ENCODE data around the gene CDKL5.

Gene CDKL5

GRCh38 chrX:18455384-18455783, 30.0 kb downstream of the CDKL5 start:
- DNase-seq (ENCODE audit: low read depth in 2 of 3, low spot score in 2 of 3): no peak

DNA sequence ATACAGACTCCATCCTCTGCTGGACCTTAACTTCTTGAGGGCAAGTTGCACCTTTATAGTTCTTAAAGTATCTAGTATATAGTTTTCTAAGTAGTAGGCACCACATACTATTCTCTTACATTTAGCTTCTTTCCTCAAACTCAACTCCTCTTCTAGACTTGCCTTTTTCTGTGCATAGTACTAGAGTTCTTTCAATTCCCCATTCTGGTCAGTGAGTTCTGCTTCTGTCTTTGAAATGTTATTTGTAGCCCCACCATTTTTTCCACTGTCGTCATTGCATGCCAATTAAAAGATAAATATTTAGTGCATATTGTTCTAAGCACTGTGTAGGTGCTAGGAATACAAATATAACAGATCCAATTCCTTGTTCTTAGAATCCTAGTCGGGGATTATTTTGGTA, 31.6 kb downstream of the CDKL5 start:
- no peak for DNase-seq (ENCODE audit: low read depth in 2 of 3, low spot score in 2 of 3)

DNA sequence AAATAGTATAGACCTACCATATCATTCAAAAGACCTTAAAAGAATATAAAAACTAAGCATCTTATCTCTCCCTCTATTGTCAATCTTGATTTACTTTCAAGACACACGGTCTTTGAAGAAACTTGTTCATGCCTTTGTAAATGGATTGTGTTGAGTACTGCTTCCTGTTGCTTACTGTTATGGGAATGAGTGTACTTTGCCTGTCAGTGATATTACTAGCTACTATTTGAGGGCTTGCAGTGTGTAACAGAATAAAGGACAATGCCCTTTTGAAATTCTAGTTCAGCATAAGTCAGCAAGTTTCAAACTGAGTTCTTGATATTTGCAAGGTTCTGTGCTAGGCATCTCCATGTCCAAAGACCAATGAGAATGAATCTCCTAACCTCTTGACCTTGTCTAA, 36.0 kb downstream of the CDKL5 start:
- no peak for DNase-seq (ENCODE audit: low read depth in 2 of 3, low spot score in 2 of 3)

DNA sequence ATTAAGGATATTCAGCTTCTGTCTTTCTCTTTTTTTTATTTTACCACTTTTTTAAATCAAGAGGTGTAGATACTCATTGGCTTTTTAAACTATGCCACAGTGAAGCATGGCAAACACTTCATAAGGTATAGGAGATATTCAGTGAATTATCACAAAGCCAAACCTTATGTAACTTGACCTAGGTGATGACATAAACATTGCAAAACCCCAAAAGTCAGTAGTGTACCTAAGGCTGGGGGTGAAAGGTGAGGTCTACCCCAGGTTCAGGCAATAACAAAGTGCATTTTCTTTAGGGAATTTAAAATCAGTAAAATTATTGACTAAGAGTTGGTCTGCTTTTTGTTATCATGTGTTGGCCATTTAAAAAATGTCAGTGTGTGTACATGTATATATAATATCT, 39.1 kb downstream of the CDKL5 start:
- DNase-seq (ENCODE audit: low read depth in 2 of 3, low spot score in 2 of 3): no peak

DNA sequence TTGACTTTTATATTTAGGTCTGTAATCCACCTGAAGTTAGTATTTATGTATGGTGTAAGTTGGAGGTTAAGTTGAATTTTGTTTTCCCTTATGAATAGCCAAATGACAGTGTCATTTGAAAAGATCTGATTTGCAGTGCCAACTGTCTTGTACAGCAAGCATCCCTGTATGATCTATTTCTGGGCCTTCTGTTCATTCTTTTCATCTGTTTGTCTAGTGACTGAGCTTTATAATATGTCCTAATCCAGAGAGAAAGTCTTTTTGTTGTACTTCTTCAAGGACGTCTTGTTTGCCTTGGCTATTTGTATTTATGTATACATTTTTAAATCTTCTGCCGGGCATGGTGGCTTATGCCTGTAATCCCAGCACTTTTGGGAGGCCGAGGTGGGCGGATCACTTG, 39.6 kb downstream of the CDKL5 start:
- DNase-seq (ENCODE audit: low read depth in 2 of 3, low spot score in 2 of 3): no peak

- no peak for DNase-seq (ENCODE audit: low read depth in 2 of 3, low spot score in 2 of 3)
These were observed 43.2 kb downstream of the CDKL5 start for GRCh38 chrX:18468599-18468998.

DNA sequence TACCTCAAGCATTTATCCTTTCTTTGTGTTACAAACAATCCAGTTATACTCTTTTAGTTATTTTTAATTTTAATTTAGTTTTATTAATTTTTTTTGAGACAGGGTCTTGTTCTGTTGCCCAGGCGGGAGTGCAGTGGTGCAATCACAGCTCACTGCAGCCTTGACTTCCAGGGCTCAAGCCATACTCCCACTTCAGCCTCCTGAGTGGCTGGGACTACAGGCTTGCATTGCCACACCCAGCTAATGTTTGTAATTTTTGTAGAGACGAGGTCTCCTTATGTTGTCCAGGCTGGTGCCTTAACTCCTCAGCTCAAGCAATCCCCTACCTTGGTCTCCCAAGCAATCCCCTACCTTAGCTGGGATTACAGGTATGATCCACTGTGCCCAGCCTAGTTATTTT, 45.9 kb downstream of the CDKL5 start:
- no peak for DNase-seq (ENCODE audit: low read depth in 2 of 3, low spot score in 2 of 3)

DNA sequence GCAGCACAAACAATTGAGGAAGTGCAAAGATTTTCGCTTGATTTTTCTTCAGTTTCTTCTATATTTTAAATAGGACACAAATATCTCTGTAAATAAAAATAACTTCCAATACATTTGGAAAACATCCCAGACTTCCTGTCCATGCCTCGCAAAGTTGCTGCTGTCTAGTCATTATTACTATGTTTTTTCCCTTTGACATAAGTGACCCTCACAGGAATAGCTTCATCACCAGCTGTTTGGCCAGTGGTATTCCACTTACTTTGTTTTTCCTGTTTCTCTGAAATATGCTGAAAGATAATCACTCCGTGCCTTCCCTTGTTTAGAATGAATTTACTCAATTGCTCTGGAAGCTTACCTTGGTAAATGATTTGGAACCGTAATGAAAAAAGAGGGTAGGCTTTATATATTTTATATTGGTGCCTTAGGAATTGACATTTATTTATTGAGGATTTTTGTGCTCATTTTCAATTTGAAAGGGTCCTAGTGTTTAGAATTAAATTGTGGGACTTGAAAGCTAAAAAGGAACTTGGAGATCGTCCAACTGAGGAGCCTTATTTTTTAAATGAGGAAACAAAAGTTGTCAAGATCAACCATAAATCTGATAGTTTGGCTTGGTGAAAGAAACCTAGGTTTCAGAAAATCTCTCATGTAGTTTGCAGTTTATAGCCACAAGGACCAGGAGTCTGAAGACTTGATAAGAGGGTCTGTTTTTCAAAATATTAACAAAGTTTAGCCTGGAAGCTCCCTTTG, 65.6 kb downstream of the CDKL5 start:
- no peak for DNase-seq (ENCODE audit: low read depth in 2 of 3, low spot score in 2 of 3)

DNA sequence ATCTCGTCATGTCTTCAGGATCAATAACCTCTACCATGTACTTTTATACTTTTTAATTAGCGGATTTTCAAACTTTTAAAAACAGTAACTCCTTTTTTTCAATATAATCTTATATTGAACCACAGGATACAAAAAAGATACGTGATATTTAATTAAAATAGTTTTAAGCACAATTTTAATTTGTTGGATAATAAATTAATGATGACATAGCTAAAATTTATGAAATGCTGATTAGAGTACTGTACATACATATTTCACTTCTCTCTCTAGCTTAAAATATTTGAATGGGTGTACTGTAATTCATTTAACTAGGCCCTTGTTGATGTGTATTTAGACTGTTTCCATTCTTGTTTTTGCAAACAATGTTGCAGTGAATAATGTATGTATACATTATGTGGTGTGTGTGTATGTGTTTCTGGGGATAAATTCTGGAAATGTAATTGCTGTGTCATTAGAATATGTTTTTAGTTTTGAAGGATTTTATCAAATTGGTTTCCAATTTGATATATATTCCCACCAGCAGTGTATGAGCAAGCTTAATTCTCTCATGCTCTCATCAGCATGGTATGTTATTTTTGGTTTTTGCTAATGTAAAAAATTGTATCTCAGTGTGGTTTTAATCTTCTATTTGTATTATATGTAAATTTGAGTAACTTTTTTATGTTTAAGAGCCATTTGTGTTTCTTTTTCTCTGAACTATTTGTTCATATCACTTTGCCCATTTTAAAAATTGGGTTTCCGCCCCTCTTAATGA, 66.4 kb downstream of the CDKL5 start:
- no peak for DNase-seq (ENCODE audit: low read depth in 2 of 3, low spot score in 2 of 3)

DNA sequence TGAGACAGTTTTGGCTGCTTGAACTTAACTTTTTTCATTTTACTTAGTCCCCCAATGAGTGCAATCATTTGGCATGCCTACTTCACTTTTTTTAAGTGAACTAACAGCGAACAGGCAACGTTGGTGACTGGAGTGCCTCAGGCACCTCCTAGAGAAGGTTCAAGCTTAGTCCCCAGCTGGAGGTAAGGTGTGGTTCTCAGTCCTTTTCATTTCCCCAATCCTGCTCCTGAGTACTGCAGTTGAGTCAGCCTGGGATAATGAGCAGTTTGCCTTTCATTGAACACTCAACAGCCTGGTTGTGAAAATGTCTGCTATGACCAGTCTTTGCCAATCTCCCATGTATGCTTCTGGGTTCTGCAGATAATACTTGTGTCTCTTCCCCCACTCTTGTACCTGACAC, 109.5 kb downstream of the CDKL5 start:
- no peak for DNase-seq (ENCODE audit: low read depth in 2 of 3, low spot score in 2 of 3)

GRCh38 chrX:18537068-18537467, 111.7 kb downstream of the CDKL5 start:
- DNase-seq (ENCODE audit: low read depth in 2 of 3, low spot score in 2 of 3): no peak

- no peak for DNase-seq (ENCODE audit: low read depth in 2 of 3, low spot score in 2 of 3)
These were observed 112.1 kb downstream of the CDKL5 start for GRCh38 chrX:18537524-18537923.

- DNase-seq (ENCODE audit: low read depth in 2 of 3, low spot score in 2 of 3): no peak
These were observed 116.7 kb downstream of the CDKL5 start for GRCh38 chrX:18542131-18542530.

DNA sequence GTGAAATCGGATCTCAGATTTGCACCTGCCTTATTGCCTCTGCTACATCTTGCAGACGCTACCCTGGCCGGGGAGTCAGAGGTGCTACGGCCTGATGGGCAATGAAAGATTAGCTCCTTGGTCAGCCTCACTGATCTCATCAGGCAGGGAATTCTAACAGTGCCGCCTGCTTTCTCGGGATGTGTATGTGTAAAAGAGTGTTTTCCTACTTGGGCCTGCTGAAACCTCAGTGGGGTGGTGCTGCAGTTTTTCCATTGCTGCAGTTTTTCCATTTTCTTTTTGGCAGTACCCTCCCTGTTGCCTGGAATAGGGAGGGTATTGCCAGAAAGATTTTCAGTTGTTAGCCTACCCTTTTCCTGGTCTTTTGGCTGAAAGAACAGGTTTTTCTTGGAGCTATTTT, 117.5 kb downstream of the CDKL5 start:
- no peak for DNase-seq (ENCODE audit: low read depth in 2 of 3, low spot score in 2 of 3)

- DNase-seq (ENCODE audit: low read depth in 2 of 3, low spot score in 2 of 3): no peak
These were observed 118.3 kb downstream of the CDKL5 start for GRCh38 chrX:18543738-18544137.

DNA sequence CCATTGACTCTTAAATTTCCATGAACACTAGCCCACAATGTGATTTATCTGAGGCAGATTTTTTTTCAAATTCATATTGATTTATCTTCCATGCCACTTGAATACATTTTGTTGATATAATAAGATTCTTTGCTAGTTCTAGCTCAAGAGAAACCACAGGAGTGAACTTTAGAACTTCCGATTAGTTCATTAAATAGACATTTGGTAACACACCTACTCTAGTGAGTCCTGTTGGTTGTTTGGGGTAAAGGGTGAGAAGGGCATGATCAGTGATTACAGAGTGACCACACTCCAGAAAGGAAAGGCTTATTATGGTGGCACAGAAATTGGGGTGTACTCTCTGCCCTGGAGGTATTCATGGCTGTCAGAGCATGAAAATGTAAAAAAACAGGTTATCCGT, 120.4 kb downstream of the CDKL5 start:
- no peak for DNase-seq (ENCODE audit: low read depth in 2 of 3, low spot score in 2 of 3)

- DNase-seq (ENCODE audit: low read depth in 2 of 3, low spot score in 2 of 3): no peak
These were observed 123.6 kb downstream of the CDKL5 start for GRCh38 chrX:18548996-18549395.

DNA sequence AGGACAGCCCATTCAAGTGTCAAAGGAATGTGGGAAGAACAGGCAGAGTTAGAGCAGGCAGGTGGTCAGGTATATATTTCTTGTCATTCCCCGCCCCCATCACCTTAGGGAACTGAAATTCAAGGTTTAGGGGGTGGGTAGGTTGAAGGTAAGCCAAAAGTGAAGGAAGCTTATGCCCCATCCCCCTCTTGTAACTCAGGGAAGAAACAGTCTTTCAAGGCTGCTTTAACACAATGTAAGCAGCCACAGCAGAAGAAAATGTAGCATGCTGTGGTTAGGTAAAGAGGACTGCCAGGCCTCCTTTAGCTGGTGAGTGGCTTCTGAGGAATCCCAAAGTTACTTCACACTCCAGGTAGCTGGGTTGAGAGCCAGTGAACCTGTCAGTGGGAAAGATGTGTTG, 124.2 kb downstream of the CDKL5 start:
- DNase-seq (ENCODE audit: low read depth in 2 of 3, low spot score in 2 of 3): no peak

- no peak for DNase-seq (ENCODE audit: low read depth in 2 of 3, low spot score in 2 of 3)
These were observed 132.5 kb downstream of the CDKL5 start for GRCh38 chrX:18557879-18558278.

DNA sequence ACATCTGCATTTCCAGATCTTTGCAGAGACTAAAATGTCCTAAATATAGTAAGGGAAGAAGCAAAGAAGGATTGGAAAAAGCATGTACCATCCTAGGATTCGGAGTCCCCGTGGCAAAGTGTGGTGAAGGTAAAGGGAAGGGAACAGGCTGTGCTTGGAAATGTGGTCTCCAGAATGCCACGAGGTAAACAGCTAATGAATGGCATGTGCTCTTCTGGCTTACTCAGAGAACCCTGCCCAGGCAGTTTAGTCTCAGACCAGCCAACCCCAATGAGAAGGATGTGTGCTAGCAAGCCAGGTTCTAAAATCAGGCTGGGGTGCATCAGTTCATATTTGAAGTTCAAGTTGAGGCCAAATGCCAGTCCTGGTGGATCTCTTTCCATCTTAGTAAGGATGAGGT, 133.4 kb downstream of the CDKL5 start:
- DNase-seq (ENCODE audit: low read depth in 2 of 3, low spot score in 2 of 3): no peak

- DNase-seq (ENCODE audit: low read depth in 2 of 3, low spot score in 2 of 3): no peak
These were observed 135.6 kb downstream of the CDKL5 start for GRCh38 chrX:18561020-18561419.

- DNase-seq (ENCODE audit: low read depth in 2 of 3, low spot score in 2 of 3): no peak
These were observed 140.3 kb downstream of the CDKL5 start for GRCh38 chrX:18565727-18566126.

- no peak for DNase-seq (ENCODE audit: low read depth in 2 of 3, low spot score in 2 of 3)
These were observed 141.3 kb downstream of the CDKL5 start for GRCh38 chrX:18566748-18567147.
